Epidermal melanocyte (primary cell): Measurements from ENCODE around the gene VWA8.
A peak's percentile ranks its signal among the peaks of the same experiment; 100 is the strongest.

ENCODE experiments used
- DNase-seq: peaks from one replicate; pipeline ENCODE4 v3.0.0; 2011; ENCODE audit warnings: low spot score; ENCODE audit not compliant: insufficient read length

VWA8 gene

GRCh38 chr13:41694545-41695301 is 266.2 kb downstream of the VWA8 start:
- no peak for DNase-seq

- DNase-seq = no peak
These were observed 267.5 kb downstream of the VWA8 start for GRCh38 chr13:41693434-41693833.

- DNase-seq = no peak
These were observed 269.6 kb downstream of the VWA8 start for GRCh38 chr13:41691274-41691673.

- DNase-seq = no peak
These were observed 278.1 kb downstream of the VWA8 start for GRCh38 chr13:41682766-41683165.

- no peak for DNase-seq
These were observed 278.9 kb downstream of the VWA8 start for GRCh38 chr13:41682001-41682400.

- DNase-seq = no peak
These were observed 279.3 kb downstream of the VWA8 start for GRCh38 chr13:41681587-41681986.

GRCh38 chr13:41680900-41681299 is 280.0 kb downstream of the VWA8 start:
- no peak for DNase-seq

- DNase-seq = no peak
These were observed 282.1 kb downstream of the VWA8 start for GRCh38 chr13:41678848-41679247.

- no peak for DNase-seq
These were observed 282.7 kb downstream of the VWA8 start for GRCh38 chr13:41678249-41678648.

GRCh38 chr13:41675306-41675705 is 285.6 kb downstream of the VWA8 start:
- DNase-seq = no peak

GRCh38 chr13:41674246-41674645 is 286.7 kb downstream of the VWA8 start:
- no peak for DNase-seq

- DNase-seq = no peak
These were observed 287.3 kb downstream of the VWA8 start for GRCh38 chr13:41673640-41674039.

GRCh38 chr13:41670873-41671443 is 290.0 kb downstream of the VWA8 start:
- DNase-seq = no peak

- DNase-seq = peak; percentile 73
These were observed 292.7 kb downstream of the VWA8 start for GRCh38 chr13:41668130-41668757.

GRCh38 chr13:41666644-41667043 is 294.3 kb downstream of the VWA8 start:
- no peak for DNase-seq

- no peak for DNase-seq
These were observed 300.5 kb downstream of the VWA8 start for GRCh38 chr13:41660411-41660810.

- no peak for DNase-seq
These were observed 302.8 kb downstream of the VWA8 start for GRCh38 chr13:41658057-41658661.

- DNase-seq = no peak
These were observed 304.9 kb downstream of the VWA8 start for GRCh38 chr13:41655997-41656396.

GRCh38 chr13:41654796-41655195 is 306.1 kb downstream of the VWA8 start:
- DNase-seq = no peak

- peak; percentile 40 for DNase-seq
These were observed 308.1 kb downstream of the VWA8 start for GRCh38 chr13:41652735-41653361.

- DNase-seq = no peak
These were observed 309.4 kb downstream of the VWA8 start for GRCh38 chr13:41651413-41652058.
